B cell (primary cell): Measurements from ENCODE around the gene CBX5. TPM values are rescaled to one million over a fixed set of nuclear protein-coding genes. Genes with fewer than 3 reads are reported as not detected.

Experiments used
- ATAC-seq: fragments of 200-7000 bp; cut with Tn5 transposase; one replicate; pipeline ENCODE4 v1.10.0; 2021; ENCODE audit warnings: low read depth, mild to moderate bottlenecking, moderate number of reproducible peaks, moderate library complexity
- CTCF ChIA-PET: fragments of 350-600 bp; sonication (Branson Sonifier 250); formaldehyde crosslinking; loops from one replicate; lab custom pipeline; 2021; ENCODE audit warnings: antibody characterized with exemption, inconsistent platforms; lab: Charles Lee
- POLR2A ChIA-PET: fragments of 350-600 bp; sonication (Branson Sonifier 250); formaldehyde crosslinking; loops from one replicate; lab custom pipeline; 2021; ENCODE audit warnings: antibody characterized with exemption; lab: Charles Lee
- DNase-seq: peaks from one replicate; pipeline ENCODE4 v3.0.0; 2013
- H2AFZ ChIP-seq: 2 replicates; pipeline ENCODE4 v1.6.1; 2012; ENCODE audit warnings: mild to moderate bottlenecking, low read depth, low read length; ENCODE audit not compliant: insufficient read depth, poor library complexity, severe bottlenecking
- H3K27ac ChIP-seq, 2 donors: 1 replicate in 1 of 2; 2 replicates in 1 of 2; pipeline ENCODE4 v1.5.1; 2012 to 2013; ENCODE audit warnings: low read length in 2 of 2, mild to moderate bottlenecking in 2 of 2, moderate library complexity in 1 of 2
- H3K27me3 ChIP-seq, 4 experiments: fragments of 200-600 bp in 1 of 4; sonication (generic) in 1 of 4; replicated peaks in 1 of 4; 1 replicate in 2 of 4; 2 replicates in 2 of 4; pipeline versions ENCODE4 v1.6.1 to v1.7.0; 2013 to 2016; ENCODE audit warnings: low read length in 3 of 4, mild to moderate bottlenecking in 2 of 4, mixed read lengths in 1 of 4, moderate library complexity in 1 of 4; ENCODE audit not compliant: insufficient read depth in 4 of 4, control insufficient read depth in 3 of 4; ENCODE audit errors: control extremely low read depth in 1 of 4
- H3K36me3 ChIP-seq, 2 experiments: replicated peaks in 1 of 2; 1 replicate in 1 of 2; 2 replicates in 1 of 2; pipeline versions ENCODE4 v1.6.1 to v1.7.1; 2013; ENCODE audit warnings: low read length in 1 of 2; ENCODE audit not compliant: insufficient read depth in 2 of 2, control insufficient read depth in 1 of 2; ENCODE audit errors: control extremely low read depth in 1 of 2, extremely low read depth in 1 of 2
- H3K4me1 ChIP-seq, 2 donors: fragments of 200-600 bp in 1 of 2; sonication (generic) in 1 of 2; 1 replicate in 1 of 2; 2 replicates in 1 of 2; pipeline versions ENCODE4 v1.5.1 to v1.6.1; 2013 to 2017; ENCODE audit warnings: low read length in 2 of 2; ENCODE audit not compliant: control insufficient read depth in 2 of 2, insufficient read depth in 2 of 2
- H3K4me2 ChIP-seq: replicated peaks from 2 replicates; pipeline ENCODE3; 2012; ENCODE audit warnings: mild to moderate bottlenecking, low read depth, low read length; ENCODE audit not compliant: poor library complexity, severe bottlenecking
- H3K4me3 ChIP-seq, 5 experiments: fragments of 200-600 bp in 1 of 5; sonication (generic) in 1 of 5; 1 replicate in 3 of 5; 2 replicates in 2 of 5; pipeline versions ENCODE4 v1.5.1 to v1.7.0; 2011 to 2016; ENCODE audit warnings: low read length in 4 of 5, mild to moderate bottlenecking in 4 of 5, low read depth in 2 of 5, control low read depth in 1 of 5, moderate library complexity in 1 of 5; ENCODE audit not compliant: insufficient read depth in 1 of 5; ENCODE audit errors: control extremely low read depth in 1 of 5, extremely low read depth in 1 of 5
- H3K79me2 ChIP-seq: fragments of 200-600 bp; sonication (generic); one replicate; pipeline ENCODE4 v1.6.0; 2016; ENCODE audit warnings: low read length; ENCODE audit not compliant: control insufficient read depth, insufficient read depth
- H3K9ac ChIP-seq: fragments of 200-600 bp; sonication (generic); 2 replicates; pipeline ENCODE4 v1.6.1; 2017; ENCODE audit warnings: mild to moderate bottlenecking, low read length, moderate library complexity
- H3K9me3 ChIP-seq, 3 donors: one replicate each; pipeline versions ENCODE4 v1.6.1 to v1.7.1; 2013; ENCODE audit warnings: low read length in 2 of 3; ENCODE audit not compliant: control insufficient read depth in 2 of 3, insufficient read depth in 1 of 3; ENCODE audit errors: control extremely low read depth in 1 of 3
- H4K20me1 ChIP-seq: 2 replicates; pipeline ENCODE4 v1.6.0; 2012; ENCODE audit warnings: mild to moderate bottlenecking, low read length; ENCODE audit not compliant: insufficient read depth, control insufficient read depth, poor library complexity, severe bottlenecking
- H3K27ac Mint-ChIP-seq: one replicate; pipeline ENCODE4 v1.8.0; 2021; ENCODE audit warnings: mixed read lengths
- H3K27me3 Mint-ChIP-seq: one replicate; pipeline ENCODE4 v1.8.0; 2021; ENCODE audit warnings: mixed read lengths
- H3K4me1 Mint-ChIP-seq: one replicate; pipeline ENCODE4 v1.8.0; 2021; ENCODE audit warnings: mixed read lengths
- H3K4me3 Mint-ChIP-seq: one replicate; pipeline ENCODE4 v1.8.0; 2021; ENCODE audit warnings: mixed read lengths
- H3K9me3 Mint-ChIP-seq: one replicate; pipeline ENCODE4 v1.8.0; 2022; ENCODE audit warnings: mixed read lengths; ENCODE audit not compliant: insufficient read depth
- EZH2 ChIP-seq: IDR thresholded peaks from 2 replicates; pipeline ENCODE4 v1.6.1; 2012; ENCODE audit warnings: borderline replicate concordance, low read depth, mild to moderate bottlenecking, moderate library complexity, low read length; ENCODE audit not compliant: insufficient read depth, poor library complexity, severe bottlenecking
- whole genome bisulfite sequencing: methylation state at CpG from one replicate; pipeline ENCODE4 v1.1.5; 2013; ENCODE audit warnings: missing lambda C conversion rate; ENCODE audit not compliant: insufficient coverage; 5-methylcytosine and 5-hydroxymethylcytosine counted together
- intact Hi-C: fragments of 100-400 bp; cut with micrococcal nuclease; formaldehyde crosslinking; loops from one replicate; pipeline ENCODE4 v1.10.0; 2022
- polyA minus RNA-seq: library from RNA; depleted of rRNA, polyadenylated mRNA; stranded (reverse); fragments of >200 nt; gene quantifications from 2 replicates; pipeline ENCODE4 v1.2.3, GENCODE V29; 2012
- polyA plus RNA-seq: library from polyadenylated mRNA; depleted of rRNA; stranded (reverse); fragments of >200 nt; gene quantifications from 2 replicates; pipeline ENCODE4 v1.2.3, GENCODE V29; 2012
- total RNA-seq, 2 donors: library from RNA; stranded (reverse); fragments of 120-200 nt in 1 of 2; gene quantifications; 1 replicate in 1 of 2; 2 replicates in 1 of 2; pipeline versions ENCODE4 v1.2.3 to v1.2.4, GENCODE V29; 2013 to 2022
- TF ChIP-seq, protein P1 (sequence below): fragments of 200-600 bp; IDR thresholded peaks from one replicate; pipeline ENCODE4 v1.8.0; 2022; ENCODE audit warnings: antibody characterized with exemption, mild to moderate bottlenecking

CBX5 gene
- total RNA-seq (64.8 and 66.2 TPM in 2 replicates), polyA plus RNA-seq (10.5 and 13.6 TPM in 2 replicates), polyA minus RNA-seq (9.7 and 13.5 TPM in 2 replicates)
- total RNA-seq (2013), result 23.3 TPM

DNA sequence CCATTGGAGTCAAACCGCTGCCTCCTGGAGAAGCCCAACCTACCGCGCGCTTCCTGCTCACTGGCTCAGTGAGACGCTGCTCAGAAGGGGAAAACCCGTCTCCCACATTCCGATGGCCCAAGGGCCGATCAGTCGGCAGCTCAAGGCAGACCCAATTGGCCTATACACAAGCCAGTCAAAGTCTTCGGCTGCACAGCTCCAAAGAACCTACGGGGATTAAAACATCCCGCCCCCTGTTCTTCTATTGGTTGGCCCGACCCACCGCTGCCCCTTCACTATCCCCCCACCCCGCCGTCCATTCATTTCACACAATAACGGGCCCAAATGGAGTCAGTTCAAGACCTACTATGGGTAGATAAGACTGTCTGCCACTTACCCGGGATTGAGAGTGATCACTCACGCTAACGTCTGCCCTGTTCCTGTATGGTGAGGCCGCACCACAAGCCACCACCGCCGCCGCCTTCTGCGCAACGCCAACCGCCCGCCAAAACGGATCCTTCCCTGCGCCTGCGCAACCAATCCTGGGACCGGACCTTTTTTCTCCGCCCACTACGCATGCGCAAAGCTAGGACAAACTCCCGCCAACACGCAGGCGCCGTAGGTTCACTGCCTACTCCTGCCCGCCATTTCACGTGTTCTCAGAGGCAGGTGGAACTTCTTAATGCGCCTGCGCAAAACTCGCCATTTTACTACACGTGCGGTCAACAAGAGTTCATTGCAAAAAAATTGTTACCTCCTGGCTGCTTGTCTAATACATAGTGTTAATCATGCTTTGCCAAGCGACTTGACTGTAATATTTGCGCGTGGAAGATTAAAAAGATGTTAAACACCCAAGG is at the start of gene CBX5:
CBX5 (minus strand) TSS at position 491 of the 836 bp plus-strand sequence. CDS start 22,472 bp downstream, outside the sequence.
- no peaks in the 10 kb centered on the region for H3K9me3 Mint-ChIP-seq
- H3K4me3 Mint-ChIP-seq, result no peak within 1 kb of the TSS
- peak; percentile 100 for DNase-seq
- peaks cover 2 to 33% of the 10 kb centered on the region in 2 experiments for H3K36me3 ChIP-seq
- TF ChIP-seq EZH2, result no peak
- TF ChIP-seq, protein P1, sequence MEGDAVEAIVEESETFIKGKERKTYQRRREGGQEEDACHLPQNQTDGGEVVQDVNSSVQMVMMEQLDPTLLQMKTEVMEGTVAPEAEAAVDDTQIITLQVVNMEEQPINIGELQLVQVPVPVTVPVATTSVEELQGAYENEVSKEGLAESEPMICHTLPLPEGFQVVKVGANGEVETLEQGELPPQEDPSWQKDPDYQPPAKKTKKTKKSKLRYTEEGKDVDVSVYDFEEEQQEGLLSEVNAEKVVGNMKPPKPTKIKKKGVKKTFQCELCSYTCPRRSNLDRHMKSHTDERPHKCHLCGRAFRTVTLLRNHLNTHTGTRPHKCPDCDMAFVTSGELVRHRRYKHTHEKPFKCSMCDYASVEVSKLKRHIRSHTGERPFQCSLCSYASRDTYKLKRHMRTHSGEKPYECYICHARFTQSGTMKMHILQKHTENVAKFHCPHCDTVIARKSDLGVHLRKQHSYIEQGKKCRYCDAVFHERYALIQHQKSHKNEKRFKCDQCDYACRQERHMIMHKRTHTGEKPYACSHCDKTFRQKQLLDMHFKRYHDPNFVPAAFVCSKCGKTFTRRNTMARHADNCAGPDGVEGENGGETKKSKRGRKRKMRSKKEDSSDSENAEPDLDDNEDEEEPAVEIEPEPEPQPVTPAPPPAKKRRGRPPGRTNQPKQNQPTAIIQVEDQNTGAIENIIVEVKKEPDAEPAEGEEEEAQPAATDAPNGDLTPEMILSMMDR, result no peak
- intact Hi-C loops, result loop anchor here (1.0 to 5.0 kb wide), 8 partner anchors 21 to 553 kb away; partner anchors contain the start of genes CALCOCO1, COPZ1, HOXC8 and NCKAP1L
- no peaks in the 10 kb centered on the region for H3K27me3 ChIP-seq
- peak within 1 kb of the TSS; percentile 79 to 99 (median 99) for H3K4me3 ChIP-seq
- no peaks in the 10 kb centered on the region for H3K27me3 Mint-ChIP-seq
- peaks cover 49% of the 10 kb centered on the region for H3K4me1 Mint-ChIP-seq
- WGBS, result under 1% methylated on average over 41 of the region's 49 CpGs
- H3K79me2 ChIP-seq, result peaks cover 73% of the 10 kb centered on the region
- POLR2A ChIA-PET, result interaction anchor here (0.6 to 2.8 kb wide), 13 partner anchors 10 to 901 kb away, joined by 3 to 23 read pairs (median 6); partner anchors contain the start of genes COPZ1, NFE2 and SP1
- peak within 1 kb of the TSS; percentile 93 for H3K4me2 ChIP-seq
- peaks cover 30% of the 10 kb centered on the region for H4K20me1 ChIP-seq
- peak within 1 kb of the TSS; percentile 96 to 97 for H3K27ac ChIP-seq
- ATAC-seq, result peak; percentile 68
- H3K9ac ChIP-seq, result peak within 1 kb of the TSS; percentile 99
- peaks cover 50 to 54% of the 10 kb centered on the region in 2 donors for H3K4me1 ChIP-seq
- no peak within 1 kb of the TSS for H3K27ac Mint-ChIP-seq
- peak within 1 kb of the TSS; percentile 81 for H2AFZ ChIP-seq
- no peaks in the 10 kb centered on the region for H3K9me3 ChIP-seq
- CTCF ChIA-PET, result interaction anchor here (0.5 to 3.3 kb wide), 16 partner anchors 10 to 925 kb away, joined by 3 to 22 read pairs (median 4); partner anchors contain the start of gene COPZ1
